HUDEP-2 (cell line): ENCODE measurements around the gene OR4F3.
"Not testable (repeated sequence)": the region's sequence is repeated elsewhere in the genome, so short reads cannot be mapped to it uniquely, and the experiment has no call there.

Experiments
- DNase-seq, 76 experiments: peaks; one replicate each; lab custom pipeline; 2025; ENCODE audit not compliant: unreplicated experiment in 76 of 76; lab: John Stamatoyannopoulos, UW

The OR4F3 gene

GRCh38 chr5:181366968-181367367 is at the start of gene OR4F3:
Gene OR4F3 (plus strand): TSS chr5:181367268.
- DNase-seq, result not testable (repeated sequence)
